Urinary bladder (tissue), 4 donors: ENCODE results near the gene INPP5D. TPM values are rescaled to one million over a fixed set of nuclear protein-coding genes. Genes with fewer than 3 reads are reported as not detected.
"Not testable (repeated sequence)": the region's sequence is repeated elsewhere in the genome, so short reads cannot be mapped to it uniquely, and the experiment has no call there.

Experiments
- DNase-seq: peaks from one replicate; pipeline ENCODE4 v3.0.0-alpha.2; 2015; ENCODE audit errors: extremely low spot score
- H3K27ac ChIP-seq: one replicate; pipeline ENCODE4 v1.5.1; 2013; ENCODE audit warnings: low read depth, mild to moderate bottlenecking, moderate library complexity
- H3K36me3 ChIP-seq: one replicate; pipeline ENCODE4 v1.6.1; 2013; ENCODE audit warnings: mild to moderate bottlenecking, moderate library complexity; ENCODE audit not compliant: insufficient read depth
- H3K4me1 ChIP-seq: one replicate; pipeline ENCODE4 v1.6.1; 2013; ENCODE audit warnings: mild to moderate bottlenecking, moderate library complexity; ENCODE audit not compliant: insufficient read depth
- H3K4me3 ChIP-seq: one replicate; pipeline ENCODE4 v1.5.1; 2013; ENCODE audit warnings: low read depth, low read length
- WGBS: extraction: QIAGEN DNeasy Blood & Tissue Kit; methylation state at CpG from one replicate; pipeline ENCODE4 v1.1.7; 2013; 5-methylcytosine and 5-hydroxymethylcytosine counted together
- polyA plus RNA-seq: library from polyadenylated mRNA; stranded (reverse); fragments of 200-250 nt; gene quantifications from one replicate; pipeline ENCODE4 v1.2.3, GENCODE V29; 2013
- total RNA-seq: library from RNA; depleted of rRNA; stranded (reverse); fragments of >200 nt; gene quantifications from one replicate; pipeline ENCODE4 v1.2.3, GENCODE V29; 2014
- donor health status: healthy with polysubstance abuse.
- donor health status: healthy.

The INPP5D gene
- total and polyA plus RNA-seq, 2 donors = 8.4 to 13.5 TPM

DNA sequence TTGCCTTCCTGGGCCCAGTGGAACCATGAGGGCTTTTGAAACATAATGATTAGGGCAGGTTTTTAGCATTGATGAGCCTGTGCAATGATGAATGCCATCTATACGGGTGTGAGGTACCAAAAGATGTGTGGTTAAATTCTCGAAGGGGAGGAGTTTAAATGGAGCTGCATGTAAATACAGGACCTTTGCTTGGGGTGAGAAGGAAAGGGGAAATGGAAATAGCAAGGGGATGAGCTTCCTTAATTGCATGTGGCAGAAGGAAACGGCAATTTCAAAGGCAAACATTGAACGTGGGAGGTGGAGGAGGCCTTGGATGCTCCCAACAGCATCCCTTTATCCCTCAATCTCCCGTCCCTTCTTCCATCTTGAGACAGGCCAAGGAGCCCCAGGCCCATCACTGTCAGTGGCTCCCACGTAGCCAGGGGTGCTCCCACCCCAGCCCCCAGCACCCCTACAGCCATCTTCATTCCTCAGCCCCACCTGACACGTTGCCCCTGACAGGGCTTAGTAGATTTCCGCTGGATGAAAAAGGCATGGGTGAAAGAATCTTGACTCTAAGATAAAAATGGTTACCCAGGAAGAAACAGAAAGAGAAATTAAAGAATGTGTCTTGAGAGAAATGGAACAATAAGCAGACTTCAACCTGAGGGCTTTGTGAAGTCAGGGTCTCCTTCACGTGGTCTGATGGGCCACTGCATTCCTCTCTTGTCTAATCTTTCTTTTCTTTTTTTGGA is 32.5 kb downstream of the INPP5D start:
- 58% methylated on average over 9 of the region's 9 CpGs for WGBS
- Histone ChIP-seq H3K36me3 (no peaks in the 10 kb centered on the region), H3K4me1 (no peaks in the 10 kb centered on the region), H3K27ac (no peak overlapping the region), H3K4me3 (no peak overlapping the region)
- no peak for DNase-seq

DNA sequence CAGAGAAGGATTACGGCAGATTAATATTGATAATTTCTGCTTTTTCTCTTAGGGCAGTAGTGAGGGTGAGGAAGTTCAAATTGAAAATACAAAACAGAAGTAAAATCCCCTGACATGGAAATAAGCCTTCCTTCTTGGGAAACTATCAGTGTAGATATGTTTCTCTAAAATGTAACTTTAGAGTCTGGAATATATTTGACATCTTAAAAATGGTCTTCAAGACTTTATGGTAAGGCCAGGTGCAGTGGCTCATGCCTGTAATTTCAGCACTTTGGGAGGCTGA is 33.0 kb downstream of the INPP5D start:
- H3K4me1 ChIP-seq = no peaks in the 10 kb centered on the region
- no peak overlapping the region for H3K27ac ChIP-seq
- no peak overlapping the region for H3K4me3 ChIP-seq
- WGBS = 69% methylated on average over 1 of the region's 1 CpG
- DNase-seq = no peak
- H3K36me3 ChIP-seq = no peaks in the 10 kb centered on the region

DNA sequence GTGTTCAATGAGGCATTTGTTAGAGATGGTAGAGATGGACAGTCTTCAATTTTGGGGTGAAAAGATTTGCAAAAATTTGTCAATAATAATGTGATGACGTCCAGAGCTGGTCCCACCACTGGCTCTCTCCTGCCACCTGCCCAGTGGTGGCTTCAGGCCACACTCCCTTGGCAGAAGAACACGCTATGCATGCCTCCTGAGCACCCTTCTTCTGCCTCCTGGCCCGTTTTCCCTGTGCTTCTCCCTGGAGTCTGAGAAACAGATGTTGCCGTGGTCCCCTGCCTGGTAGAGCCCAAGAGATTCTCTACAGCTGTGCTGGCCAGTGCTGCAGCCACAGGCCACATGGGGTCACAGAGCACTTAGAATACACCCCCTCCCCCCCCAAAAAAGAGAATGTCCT is 33.6 kb downstream of the INPP5D start:
- DNase-seq = no peak
- no peak overlapping the region for H3K4me3 ChIP-seq
- H3K4me1 ChIP-seq = no peaks in the 10 kb centered on the region
- no peak overlapping the region for H3K27ac ChIP-seq
- H3K36me3 ChIP-seq = no peaks in the 10 kb centered on the region
- WGBS = 72% methylated on average over 4 of the region's 4 CpGs

DNA sequence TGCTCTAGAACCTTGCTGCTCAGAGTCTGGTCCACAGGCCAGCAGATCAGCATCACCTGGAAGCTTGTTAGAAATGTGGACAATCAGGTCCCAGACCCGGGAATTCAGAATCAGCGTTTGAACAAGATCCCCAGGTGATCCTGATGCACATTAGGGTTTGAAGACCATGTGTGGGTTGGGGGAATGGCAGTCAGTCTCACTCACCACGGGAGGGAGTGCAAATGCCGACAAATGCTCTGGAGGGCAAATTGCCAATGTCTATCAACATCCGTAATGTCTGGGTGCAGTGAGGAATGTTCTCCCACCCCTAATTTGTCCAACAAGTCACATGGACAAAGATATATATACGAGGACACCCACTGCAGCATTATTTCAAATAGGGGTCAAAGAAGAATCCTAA is 34.5 kb downstream of the INPP5D start:
- Histone ChIP-seq H3K36me3 (no peaks in the 10 kb centered on the region), H3K4me1 (no peaks in the 10 kb centered on the region), H3K4me3 (no peak overlapping the region), H3K27ac (no peak overlapping the region)
- DNase-seq = no peak
- WGBS = 35% methylated on average over 6 of the region's 6 CpGs

DNA sequence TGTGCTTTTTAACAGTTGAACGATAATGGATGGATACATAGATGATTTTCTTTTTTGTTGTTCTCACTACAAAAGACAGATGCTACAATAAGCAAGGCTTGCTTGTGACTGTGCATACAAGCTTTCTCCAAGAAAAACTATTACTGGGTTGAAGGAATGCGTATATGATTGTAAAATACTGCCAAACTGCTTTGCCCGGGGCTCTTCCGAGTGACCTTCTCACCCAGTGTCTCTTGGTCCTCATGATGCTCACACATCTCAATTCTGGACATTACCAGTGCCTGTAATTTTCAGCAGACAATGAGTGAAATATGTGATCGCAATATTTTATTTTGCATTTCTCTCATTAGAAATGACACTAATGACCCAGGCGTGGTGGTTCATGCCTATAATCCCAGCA is 35.9 kb downstream of the INPP5D start:
- Histone ChIP-seq H3K4me3 (no peak overlapping the region), H3K36me3 (no peaks in the 10 kb centered on the region), H3K4me1 (no peaks in the 10 kb centered on the region), H3K27ac (no peak overlapping the region)
- DNase-seq = no peak
- 84% methylated on average over 6 of the region's 6 CpGs for whole genome bisulfite sequencing

DNA sequence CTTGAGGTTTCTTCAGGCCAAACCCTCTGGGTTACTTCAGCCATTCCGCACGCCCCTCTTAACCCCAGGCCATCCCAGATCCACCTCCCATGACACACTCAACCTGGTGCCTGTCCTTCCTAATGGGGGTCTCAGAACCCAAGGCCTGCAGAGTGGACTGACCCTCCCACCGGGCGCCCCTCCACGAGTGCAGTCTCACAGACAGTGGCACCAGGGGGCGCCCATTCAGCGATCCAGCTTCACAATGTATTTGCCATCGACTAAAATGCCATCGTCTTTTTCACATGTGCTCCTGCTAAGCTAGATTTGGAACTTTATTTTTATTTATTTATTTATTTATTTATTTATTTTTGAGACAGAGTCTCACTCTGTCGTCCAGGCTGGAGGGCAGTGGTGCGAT is 38.5 kb downstream of the INPP5D start:
- no peaks in the 10 kb centered on the region for H3K36me3 ChIP-seq
- no peaks in the 10 kb centered on the region for H3K4me1 ChIP-seq
- DNase-seq = no peak
- WGBS = 76% methylated on average over 11 of the region's 11 CpGs
- no peak overlapping the region for H3K4me3 ChIP-seq
- H3K27ac ChIP-seq = no peak overlapping the region

DNA sequence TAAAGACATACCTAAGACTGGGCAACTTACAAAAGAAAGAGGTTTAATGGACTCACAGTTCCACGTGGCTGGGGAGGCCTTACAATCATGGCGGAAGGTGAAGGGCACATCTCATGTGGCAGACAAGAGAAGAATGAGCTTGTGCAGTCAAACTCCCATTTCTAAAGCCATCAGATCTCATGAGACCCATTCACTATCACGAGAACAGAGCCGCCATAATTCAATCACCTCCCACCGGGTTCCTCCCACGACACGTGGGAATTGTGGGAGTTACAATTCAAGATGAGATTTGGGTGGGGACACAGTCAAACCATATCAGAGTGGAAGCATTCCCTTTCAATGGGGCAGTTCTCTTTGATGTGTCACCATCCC is 39.7 kb downstream of the INPP5D start:
- not testable (repeated sequence) for H3K27ac ChIP-seq, H3K4me3 ChIP-seq, DNase-seq, H3K36me3 ChIP-seq, H3K4me1 ChIP-seq
- 92% methylated on average over 7 of the region's 7 CpGs for WGBS

DNA sequence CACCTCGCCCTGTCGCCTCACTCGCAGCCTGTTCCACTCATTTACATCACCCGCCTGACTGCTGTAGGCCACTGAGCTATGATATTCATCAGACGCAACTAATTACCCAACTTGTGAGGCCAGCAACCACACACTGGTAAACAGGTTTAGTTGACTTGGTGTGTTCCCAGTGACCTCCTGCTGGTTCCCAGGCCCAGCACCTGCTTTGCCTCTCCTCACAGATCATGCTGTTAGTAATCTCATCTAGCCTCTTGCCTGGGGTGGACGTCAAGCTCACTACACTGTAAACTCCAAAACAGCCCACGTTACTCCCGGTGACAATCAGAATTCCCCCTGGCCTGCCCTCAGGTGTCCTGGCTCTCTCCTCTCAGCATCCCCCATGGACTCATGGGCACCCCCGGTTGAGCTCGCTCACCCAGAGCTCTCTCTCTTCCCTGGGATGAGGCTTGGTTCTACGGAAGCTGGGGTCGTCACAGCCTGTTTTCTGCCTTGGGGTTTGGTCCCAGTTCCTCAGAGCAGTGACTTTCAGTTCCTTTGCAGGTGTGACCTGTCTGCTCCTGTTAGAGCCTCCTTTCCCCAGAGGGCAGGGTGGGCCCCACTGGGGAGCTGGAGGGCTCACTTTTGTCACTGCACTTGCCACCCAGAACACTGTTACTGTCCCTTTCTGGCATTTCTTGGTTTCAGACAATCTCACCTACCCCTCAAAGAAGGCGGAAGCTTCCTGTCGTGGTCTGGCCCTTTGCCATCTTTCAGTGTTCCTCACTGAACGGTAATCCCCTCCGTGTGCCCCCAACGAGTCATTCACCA is 40.3 kb downstream of the INPP5D start:
- H3K4me1 ChIP-seq = no peaks in the 10 kb centered on the region
- DNase-seq = no peak
- H3K4me3 ChIP-seq = no peak overlapping the region
- WGBS = 73% methylated on average over 17 of the region's 17 CpGs
- H3K36me3 ChIP-seq = no peaks in the 10 kb centered on the region
- H3K27ac ChIP-seq = no peak overlapping the region

DNA sequence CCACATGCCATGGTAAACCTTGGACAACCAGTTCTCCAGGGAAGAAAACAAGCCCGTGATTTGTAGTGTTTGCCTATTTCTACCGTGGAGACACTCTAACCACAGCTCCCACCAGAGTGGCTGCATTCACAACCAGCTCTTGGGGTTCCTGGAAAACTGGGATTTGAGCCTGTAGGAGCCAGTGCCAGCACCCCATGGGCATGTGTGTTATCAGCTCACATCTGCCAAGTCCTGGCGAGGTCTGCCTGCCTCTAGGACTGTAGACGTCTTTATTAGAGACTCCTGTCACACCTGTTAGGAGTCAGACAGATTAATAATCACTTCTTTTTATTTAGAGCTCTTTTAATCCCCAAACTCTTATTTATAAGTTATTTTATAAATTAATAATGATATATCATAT is 41.0 kb downstream of the INPP5D start:
- H3K4me1 ChIP-seq = no peaks in the 10 kb centered on the region

DNA sequence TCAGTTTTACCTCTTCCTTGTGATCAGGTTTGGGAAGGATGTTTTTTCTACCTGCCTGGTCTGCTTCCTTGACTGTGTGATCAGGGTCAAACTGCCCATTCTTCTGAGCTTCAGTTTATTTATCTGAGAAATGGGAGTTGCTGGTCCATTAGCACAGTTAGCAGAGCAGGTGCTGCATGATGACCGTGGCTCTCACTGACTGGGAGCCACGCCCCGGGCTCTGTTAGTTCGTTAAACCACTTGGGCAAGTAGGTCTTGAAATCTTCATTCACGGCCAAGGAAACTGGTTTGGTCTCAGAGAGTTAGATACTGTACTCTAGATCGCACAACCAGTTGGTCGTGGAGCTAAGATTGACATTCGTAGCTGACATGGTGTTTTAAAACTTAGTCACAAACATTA is 41.7 kb downstream of the INPP5D start:
- H3K4me3 ChIP-seq = no peak overlapping the region
- H3K4me1 ChIP-seq = no peaks in the 10 kb centered on the region
- 86% methylated on average over 8 of the region's 8 CpGs for WGBS
- H3K27ac ChIP-seq = no peak overlapping the region
- DNase-seq = no peak
- H3K36me3 ChIP-seq = no peaks in the 10 kb centered on the region

More for the DNA sequence above, 41.0 kb downstream of the INPP5D start:
- Histone ChIP-seq H3K4me3 (no peak overlapping the region), H3K36me3 (no peaks in the 10 kb centered on the region), H3K27ac (no peak overlapping the region)
- DNase-seq = no peak
- WGBS = 69% methylated on average over 4 of the region's 4 CpGs

DNA sequence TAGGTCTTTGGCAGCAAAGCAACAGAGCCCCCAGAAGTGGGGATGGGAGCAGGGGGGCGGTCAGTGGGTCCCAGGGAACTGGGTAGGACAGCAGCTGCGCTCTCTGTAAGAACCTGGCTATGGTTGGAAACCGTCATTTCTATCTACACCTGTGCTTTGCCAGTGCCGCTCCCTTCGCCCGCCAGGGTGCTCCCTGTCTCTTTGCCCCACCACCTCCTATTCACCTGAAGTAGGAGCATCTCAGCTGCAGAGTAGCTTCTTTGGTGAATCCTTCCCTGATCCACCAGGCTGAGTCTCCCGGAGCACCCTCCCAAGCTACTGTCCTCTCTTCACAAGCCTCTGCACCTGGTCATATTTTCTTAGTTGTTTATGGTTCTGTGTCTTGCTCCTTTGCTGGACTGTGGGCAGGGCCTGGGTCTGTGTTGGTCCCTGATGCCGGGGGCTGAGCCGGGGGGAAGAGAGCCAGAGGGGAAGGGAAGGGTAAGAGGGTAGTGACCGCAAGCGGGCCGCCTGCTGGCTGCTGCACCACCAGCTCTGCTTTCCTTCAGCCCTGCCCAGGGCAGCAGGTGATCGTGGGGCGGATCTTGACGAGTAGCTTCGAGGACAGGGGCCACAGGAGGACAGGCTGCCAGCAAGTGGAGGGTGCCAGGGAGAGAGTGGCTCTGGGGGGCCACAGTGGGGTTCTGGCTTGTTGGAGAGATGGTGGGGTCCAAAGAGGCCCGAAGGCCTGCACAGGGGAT is 45.2 kb downstream of the INPP5D start:
- no peak for DNase-seq
- no peak overlapping the region for H3K4me3 ChIP-seq
- H3K4me1 ChIP-seq = no peaks in the 10 kb centered on the region
- 90% methylated on average over 17 of the region's 17 CpGs for whole genome bisulfite sequencing
- no peaks in the 10 kb centered on the region for H3K36me3 ChIP-seq
- no peak overlapping the region for H3K27ac ChIP-seq

DNA sequence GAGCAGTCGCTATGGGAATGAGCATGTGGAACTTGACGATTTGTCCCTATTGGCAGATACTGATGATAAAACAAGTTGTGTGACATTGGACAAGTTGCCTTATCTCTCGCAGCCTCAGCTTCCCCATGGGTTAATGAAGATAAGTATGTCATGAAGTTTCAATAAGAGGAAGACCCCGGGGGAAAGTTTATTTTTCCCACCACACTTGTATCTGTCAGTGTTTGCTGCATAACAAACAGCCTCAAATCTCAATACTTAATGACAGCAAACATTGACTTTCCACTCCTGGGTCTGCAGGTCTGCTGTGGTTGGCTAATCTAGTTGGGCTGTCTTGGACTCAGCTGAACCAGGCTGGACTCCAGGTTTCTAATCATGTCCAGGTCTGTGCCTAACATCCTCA is 45.8 kb downstream of the INPP5D start:
- H3K4me1 ChIP-seq = no peaks in the 10 kb centered on the region
- H3K36me3 ChIP-seq = no peaks in the 10 kb centered on the region
- no peak overlapping the region for H3K4me3 ChIP-seq
- no peak for DNase-seq
- 91% methylated on average over 4 of the region's 4 CpGs for WGBS
- no peak overlapping the region for H3K27ac ChIP-seq

DNA sequence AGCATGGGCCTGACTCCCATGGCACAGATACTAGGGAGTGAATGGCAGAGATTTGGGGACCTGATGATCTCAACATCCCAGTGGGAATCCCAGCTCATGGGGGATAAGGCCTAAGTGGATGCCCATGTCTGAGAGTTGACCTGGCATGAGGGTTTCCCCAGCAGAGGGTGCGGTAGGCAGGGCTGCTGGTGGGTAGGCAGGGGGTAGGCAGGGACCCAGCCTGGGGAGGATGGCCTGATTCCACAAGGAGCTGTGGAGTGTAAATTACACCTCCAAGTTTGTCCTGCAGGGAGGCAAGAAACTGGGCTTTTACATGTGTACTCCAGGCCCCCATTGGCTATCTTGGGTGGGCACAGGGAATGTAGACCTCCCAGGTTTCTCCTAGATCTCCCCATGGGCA is 46.9 kb downstream of the INPP5D start:
- DNase-seq = no peak
- no peak overlapping the region for H3K4me3 ChIP-seq
- WGBS = 98% methylated on average over 1 of the region's 1 CpG
- H3K36me3 ChIP-seq = no peaks in the 10 kb centered on the region
- no peak overlapping the region for H3K27ac ChIP-seq
- H3K4me1 ChIP-seq = no peaks in the 10 kb centered on the region

DNA sequence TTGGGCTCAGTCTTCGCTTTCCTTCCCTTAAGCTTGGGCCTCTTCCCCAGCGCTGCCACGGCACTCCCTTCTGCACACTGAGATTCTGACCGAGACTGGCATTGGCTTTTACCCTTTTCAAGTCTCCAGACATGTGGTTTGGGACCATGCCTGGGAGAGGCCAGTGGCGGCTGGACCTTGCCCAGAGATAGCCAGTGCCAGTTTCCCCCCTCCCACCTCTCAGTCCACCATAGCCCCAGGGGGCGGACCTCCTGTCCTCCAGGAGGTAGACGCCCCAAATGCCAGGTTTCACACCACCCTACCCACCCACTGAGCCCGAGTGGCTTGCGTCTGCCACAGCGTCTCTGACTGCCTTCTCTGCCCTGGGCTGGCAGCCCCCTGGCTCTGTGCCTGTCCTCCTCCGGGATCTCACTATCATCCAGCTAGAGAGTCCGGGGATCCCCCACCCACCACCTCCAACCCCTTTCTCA is 47.7 kb downstream of the INPP5D start:
- 75% methylated on average over 12 of the region's 12 CpGs for WGBS
- Histone ChIP-seq H3K4me3 (no peak overlapping the region), H3K27ac (no peak overlapping the region), H3K4me1 (no peaks in the 10 kb centered on the region), H3K36me3 (no peaks in the 10 kb centered on the region)
- no peak for DNase-seq
